GM19438 (cell line): ENCODE results near the gene EVI5L.
"Not testable (repeated sequence)": the region's sequence is repeated elsewhere in the genome, so short reads cannot be mapped to it uniquely, and the experiment has no call there.

ENCODE experiments used
- ATAC-seq: cut with Tn5 transposase; IDR thresholded peaks from one replicate; pipeline ENCODE4 v1.9.1; 2021; ENCODE audit warnings: low read depth; ENCODE audit not compliant: unreplicated experiment

The EVI5L gene

DNA sequence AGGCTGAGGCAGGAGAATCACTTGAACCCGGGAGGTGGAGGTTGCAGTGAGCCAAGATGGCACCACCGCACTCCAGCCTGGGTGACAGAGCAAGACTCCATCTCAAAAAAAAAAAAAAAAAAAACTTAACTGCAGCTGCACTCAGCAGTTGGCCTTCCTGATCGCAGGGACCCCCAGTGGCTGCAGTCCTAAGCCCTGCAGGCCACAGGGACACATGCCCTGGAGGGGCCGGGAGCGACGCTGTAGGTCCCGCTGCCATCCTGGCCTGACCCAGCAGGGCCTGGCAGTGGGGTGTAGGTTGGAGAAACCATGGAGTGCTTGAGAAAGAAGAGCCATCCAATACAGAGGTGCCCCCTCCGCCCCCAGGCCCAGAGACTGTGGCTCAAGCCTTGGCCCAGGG lies 29.1 kb downstream of the EVI5L start:
- ATAC-seq, result not testable (repeated sequence)

DNA sequence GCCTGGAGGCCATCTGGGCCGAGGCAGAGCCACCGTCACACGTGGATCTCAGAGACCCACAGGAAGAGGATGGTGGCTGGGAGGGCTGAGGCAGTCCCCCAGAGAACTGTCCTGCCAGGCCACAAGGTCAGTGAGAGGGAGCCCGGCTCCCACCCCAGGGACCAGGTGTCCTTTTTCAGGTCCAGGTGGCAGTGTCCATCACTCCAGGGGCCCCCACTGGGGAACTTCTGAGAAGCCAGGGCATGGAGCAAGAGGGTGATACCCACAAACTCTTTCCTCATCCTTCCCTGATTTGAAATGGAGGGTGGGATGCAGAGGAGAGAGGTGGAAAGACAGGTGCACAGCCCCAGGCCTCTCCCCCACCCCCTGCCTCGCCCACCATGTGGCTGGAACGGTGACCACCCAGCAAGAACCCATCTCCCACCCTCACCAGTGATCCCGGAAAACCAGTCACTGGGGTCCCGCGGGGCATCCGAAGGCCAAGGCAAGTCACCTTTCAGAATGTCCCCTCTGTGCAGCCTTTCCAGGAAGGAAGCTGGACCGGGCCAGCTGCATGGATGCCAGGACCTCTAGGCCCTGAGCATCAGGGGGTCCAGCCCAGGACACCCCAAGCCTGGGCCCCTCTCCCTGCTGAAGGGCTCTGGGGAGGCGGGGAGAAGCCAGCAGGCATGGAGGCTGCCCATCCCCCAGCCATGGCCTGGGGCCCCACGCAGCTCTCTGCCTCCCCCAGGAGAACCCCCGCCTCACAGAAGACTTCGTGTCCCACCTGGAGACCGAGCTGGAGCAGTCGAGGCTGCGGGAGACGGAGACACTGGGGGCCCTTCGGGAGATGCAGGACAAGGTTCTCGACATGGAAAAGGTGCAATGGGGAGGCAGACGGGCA lies 30.1 kb downstream of the EVI5L start:
- no peak for ATAC-seq

DNA sequence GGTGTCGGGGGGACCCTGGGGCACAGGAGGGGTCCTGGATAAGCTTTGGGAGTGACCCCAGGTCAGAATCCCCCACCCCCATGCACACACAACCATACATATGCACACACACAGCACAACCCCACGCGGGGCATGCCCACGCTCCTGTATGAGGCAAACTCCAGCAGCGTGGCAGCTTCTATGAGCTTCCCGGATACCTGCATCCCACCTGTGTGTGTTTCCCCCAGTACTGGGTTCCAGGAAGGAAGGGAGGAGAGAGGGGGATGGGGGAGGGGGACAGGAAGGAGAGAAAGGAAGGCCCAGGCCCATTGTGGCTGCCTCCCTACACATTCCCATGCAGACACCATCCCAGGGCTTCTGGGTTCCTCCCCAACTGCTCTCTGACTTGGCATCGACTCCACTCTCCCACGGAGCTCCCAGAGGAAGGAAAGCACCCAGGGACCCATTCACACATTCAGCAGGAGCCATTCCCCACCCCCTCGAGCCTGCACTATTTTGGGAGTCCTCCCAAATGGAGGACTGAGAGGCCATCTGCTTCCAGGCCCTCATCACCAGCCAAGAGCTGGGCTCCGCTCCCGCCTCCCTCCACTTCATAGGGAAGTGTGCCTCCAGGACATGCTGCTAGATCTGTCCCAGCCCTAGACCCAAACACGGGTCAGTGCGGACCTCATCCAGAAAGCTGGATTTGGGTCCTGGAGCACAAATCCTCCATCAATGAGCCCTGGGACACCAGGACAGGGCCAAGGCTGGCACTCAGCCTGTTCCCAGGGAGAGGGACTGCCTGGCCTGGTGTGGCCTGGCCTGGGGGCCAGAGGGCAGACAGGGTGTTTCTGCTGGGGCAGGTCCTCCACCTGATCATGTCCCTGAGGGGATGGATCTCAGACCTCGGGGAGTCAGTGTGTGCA lies 30.9 kb downstream of the EVI5L start:
- ATAC-seq, result no peak

DNA sequence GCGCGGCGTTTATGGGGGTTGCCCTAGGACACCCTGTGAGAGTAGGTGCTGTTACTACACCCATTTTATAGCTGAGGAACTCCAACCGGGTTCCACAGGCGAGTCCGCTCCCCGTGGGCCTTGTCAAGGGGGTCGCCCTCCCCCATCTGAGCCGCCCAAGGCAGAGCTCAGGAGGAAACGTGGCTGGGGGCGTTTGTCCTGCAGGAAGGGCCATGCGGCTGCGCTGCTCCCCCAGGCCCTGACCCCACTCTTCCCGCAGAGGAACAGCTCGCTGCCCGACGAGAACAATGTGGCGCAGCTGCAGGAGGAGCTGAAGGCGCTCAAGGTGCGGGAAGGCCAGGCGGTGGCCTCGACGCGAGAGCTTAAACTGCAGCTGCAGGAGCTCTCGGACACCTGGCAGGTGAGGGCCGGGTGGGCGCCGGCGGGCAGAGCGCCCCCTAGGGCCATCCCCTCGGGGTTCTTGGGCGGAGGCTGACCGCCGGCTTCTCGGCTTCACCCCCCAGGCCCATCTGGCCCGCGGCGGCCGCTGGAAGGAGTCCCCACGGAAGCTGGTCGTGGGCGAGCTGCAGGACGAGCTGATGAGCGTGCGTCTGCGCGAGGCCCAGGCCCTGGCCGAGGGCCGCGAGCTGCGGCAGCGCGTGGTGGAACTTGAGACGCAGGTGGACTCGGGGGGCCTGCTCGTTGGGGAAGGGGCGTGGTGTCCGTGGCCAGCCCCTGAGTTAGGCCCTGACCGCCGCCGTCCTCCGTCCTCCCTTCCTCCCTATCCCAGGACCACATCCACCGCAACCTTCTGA lies 31.8 kb downstream of the EVI5L start:
- no peak for ATAC-seq

- no peak for ATAC-seq
These were observed 32.5 kb downstream of the EVI5L start for GRCh38 chr19:7862413-7862951.

- no peak for ATAC-seq
These were observed 33.3 kb downstream of the EVI5L start for GRCh38 chr19:7863157-7863970.

GRCh38 chr19:7863971-7864689 lies 34.1 kb downstream of the EVI5L start:
- no peak for ATAC-seq

DNA sequence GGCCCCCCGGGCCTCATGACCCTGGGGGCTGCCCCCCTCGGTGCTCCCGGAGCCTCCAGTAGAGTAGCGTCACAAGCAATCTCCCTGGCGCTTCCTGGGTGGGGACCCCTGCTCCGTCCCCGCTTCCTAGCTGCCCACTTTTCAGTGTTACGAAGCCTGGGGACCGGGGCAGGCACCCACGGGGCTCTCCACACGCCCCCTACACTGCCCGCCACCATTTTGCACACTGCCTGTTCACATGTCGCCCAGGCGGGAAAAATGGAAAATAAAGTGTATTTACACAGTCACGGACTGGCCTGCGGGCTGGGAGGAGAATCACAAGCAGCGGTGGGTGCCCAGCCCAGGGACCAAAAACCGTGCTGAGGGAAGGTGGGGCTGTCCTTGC lies 34.7 kb downstream of the EVI5L start:
- no peak for ATAC-seq

GRCh38 chr19:7865262-7865911 lies 35.4 kb downstream of the EVI5L start:
- ATAC-seq, result no peak

- ATAC-seq, result no peak
These were observed 36.5 kb downstream of the EVI5L start for GRCh38 chr19:7866399-7867091.

GRCh38 chr19:7867092-7867844 lies 37.2 kb downstream of the EVI5L start:
- ATAC-seq, result no peak

DNA sequence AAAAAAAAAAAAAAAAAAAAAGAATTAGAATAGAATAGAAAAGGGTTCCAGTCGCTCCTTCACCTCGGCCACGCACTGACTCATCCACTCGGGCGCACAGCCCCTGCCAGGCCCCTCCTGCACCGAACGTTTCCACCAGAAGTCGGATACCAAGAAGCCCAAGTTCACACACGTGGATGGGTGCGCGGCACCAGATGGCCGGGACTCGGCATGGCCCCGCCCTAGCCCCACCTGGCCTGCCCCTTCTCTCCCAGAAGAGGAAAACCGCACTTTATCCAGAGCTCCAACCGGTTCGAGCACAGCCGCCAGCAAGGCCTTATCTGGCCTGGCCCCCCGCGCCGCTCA lies 38.3 kb downstream of the EVI5L start:
- no peak for ATAC-seq

- peak; percentile 41 for ATAC-seq
These were observed 38.8 kb downstream of the EVI5L start for GRCh38 chr19:7868671-7869452.

DNA sequence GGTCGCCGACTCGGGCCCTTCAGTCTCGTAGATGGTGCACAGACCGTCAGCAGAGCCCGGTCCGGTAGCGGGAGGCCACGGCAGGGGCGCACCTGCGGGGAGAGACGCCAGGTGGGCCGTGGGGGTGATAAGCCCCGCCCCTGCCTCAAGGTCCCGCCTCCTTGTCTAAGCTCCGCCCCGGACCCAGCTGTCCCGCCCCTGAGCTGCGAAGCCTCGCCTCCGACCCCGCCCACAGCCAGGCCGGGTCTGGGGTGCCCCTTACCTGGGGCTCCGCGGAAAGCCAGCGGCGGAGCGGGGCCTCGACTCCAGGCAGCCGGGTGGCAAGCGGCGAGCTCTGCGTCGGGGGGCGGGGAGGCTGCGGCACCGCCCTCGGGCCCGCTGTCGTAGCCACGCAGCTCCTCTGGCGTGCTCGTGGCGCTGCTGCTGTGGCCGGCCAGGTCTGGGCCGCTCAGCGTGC lies 39.5 kb downstream of the EVI5L start:
- ATAC-seq, result peak; percentile 43

DNA sequence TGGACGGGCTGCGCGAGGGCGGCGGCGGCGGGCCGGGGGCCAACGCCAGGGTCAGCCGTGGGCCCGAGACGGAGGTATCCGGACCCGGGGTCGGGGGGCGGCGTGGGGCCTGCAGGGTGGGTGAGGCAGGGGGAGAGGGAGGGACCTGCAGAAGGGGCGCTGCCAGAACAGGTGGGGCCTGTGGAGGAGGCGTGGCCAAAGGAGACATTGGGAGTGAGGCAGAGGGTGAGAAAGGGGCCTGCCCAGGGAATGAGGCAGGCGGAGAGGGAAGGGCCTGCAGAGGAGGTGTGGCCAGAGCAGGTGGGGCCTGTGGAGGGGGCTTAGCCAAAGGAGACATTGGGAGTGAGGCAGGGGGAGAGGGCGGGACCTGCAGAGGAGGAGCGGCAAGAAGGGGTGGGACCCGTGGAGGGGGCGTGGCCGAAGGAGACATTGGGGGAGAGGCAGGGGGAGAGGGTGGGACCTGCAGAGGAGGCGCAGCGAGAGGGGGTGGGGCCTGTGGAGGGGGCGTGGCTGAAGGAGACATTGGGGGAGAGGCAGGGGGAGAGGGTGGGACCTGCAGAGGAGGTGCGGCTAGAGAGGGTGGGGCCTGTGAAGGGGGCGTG lies 40.0 kb downstream of the EVI5L start:
- no peak for ATAC-seq
